CD4-positive, alpha-beta T cell treated with Interleukin-17A for 4 hours (primary cell): ENCODE results near the gene SURF1.

Experiments used
- DNase-seq: peaks from one replicate; pipeline ENCODE4 v3.0.0-alpha.2; 2020; ENCODE audit warnings: mixed read lengths

The SURF1 gene

GRCh38 chr9:133360400-133361393 lies 4.4 kb upstream of the SURF1 start:
- DNase-seq: no peak

GRCh38 chr9:133359399-133360175 lies 3.3 kb upstream of the SURF1 start:
- DNase-seq: peak; percentile 53

GRCh38 chr9:133357656-133358055 lies 1.4 kb upstream of the SURF1 start:
- DNase-seq: no peak

GRCh38 chr9:133355881-133356357 lies 368 bp downstream of the SURF1 start:
- DNase-seq: no peak

- DNase-seq: no peak
These were observed 1.5 kb downstream of the SURF1 start for GRCh38 chr9:133354766-133355165.

- no peak for DNase-seq
These were observed 2.7 kb downstream of the SURF1 start for GRCh38 chr9:133353548-133353947.

- no peak for DNase-seq
These were observed 3.5 kb downstream of the SURF1 start for GRCh38 chr9:133352635-133353340.

- DNase-seq: peak; percentile 40
These were observed 4.2 kb downstream of the SURF1 start for GRCh38 chr9:133351908-133352634.

GRCh38 chr9:133351526-133351907 lies 4.8 kb downstream of the SURF1 start:
- DNase-seq: no peak

GRCh38 chr9:133349965-133350616 lies 6.2 kb downstream of the SURF1 start:
- DNase-seq: no peak

- DNase-seq: no peak
These were observed 7.3 kb downstream of the SURF1 start for GRCh38 chr9:133348718-133349573.

- peak; percentile 91 for DNase-seq
These were observed 8.1 kb downstream of the SURF1 start, which contains the start of the genes MED22 and RPL7A for GRCh38 chr9:133347985-133348717. MED22 (minus strand) TSS chr9:133348131; CDS start chr9:133346662, 1,469 bp downstream. RPL7A (plus strand) TSS chr9:133348218; CDS start chr9:133348244, 26 bp downstream.

GRCh38 chr9:133347515-133347984 lies 8.7 kb downstream of the SURF1 start:
- peak; percentile 41 for DNase-seq

- DNase-seq: no peak
These were observed 10.1 kb downstream of the SURF1 start for GRCh38 chr9:133346021-133346785.

GRCh38 chr9:133345596-133345995 lies 10.7 kb downstream of the SURF1 start:
- no peak for DNase-seq

- DNase-seq: no peak
These were observed 11.3 kb downstream of the SURF1 start for GRCh38 chr9:133344979-133345378.

- DNase-seq: no peak
These were observed 12.2 kb downstream of the SURF1 start for GRCh38 chr9:133344071-133344470.

GRCh38 chr9:133342570-133342969 lies 13.7 kb downstream of the SURF1 start:
- peak; percentile 21 for DNase-seq

GRCh38 chr9:133342069-133342406 lies 14.2 kb downstream of the SURF1 start:
- no peak for DNase-seq
